HG03571 (cell line): ENCODE results near the gene MAGEB17.
"Not testable (repeated sequence)": the region's sequence is repeated elsewhere in the genome, so short reads cannot be mapped to it uniquely, and the experiment has no call there.

Experiments used
- ATAC-seq: cut with Tn5 transposase; IDR thresholded peaks from one replicate; pipeline ENCODE4 v1.9.1; 2021; ENCODE audit not compliant: unreplicated experiment

MAGEB17 gene, protein sequence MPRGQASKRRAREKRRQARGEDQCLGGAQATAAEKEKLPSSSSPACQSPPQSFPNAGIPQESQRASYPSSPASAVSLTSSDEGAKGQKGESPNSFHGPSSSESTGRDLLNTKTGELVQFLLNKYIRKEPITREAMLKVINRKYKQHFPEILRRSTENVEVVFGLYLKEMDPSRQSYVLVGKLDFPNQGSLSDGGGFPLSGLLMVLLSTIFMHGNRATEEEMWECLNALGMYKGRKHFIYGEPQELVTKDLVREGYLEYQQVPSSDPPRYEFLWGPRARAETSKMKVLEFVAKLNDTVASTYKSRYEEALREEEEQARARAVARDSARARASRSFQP

DNA sequence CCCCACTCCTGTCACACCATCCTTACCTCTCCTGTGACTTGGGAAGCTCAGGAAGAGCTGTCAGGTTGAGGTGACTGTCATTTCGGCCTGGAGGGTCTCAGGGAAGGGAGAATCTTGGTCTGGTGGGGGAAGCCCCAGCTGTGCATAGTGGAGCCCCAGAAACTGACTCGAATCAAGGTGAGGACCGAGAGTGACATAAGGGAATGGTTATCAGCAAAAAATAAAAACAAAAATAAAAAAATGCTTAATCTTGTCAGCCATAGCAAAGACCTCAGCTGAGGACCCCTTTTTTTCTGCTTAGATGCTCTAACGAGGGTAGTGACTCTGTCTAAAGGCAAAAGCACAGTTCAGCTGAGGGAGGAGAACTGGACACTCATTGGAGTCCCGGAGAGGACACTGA lies at the start of gene MAGEB17:
Gene MAGEB17 (plus strand): TSS at position 301 of the 400 bp plus-strand sequence. CDS start 2,902 bp downstream, outside the sequence.
- no peak for ATAC-seq

DNA sequence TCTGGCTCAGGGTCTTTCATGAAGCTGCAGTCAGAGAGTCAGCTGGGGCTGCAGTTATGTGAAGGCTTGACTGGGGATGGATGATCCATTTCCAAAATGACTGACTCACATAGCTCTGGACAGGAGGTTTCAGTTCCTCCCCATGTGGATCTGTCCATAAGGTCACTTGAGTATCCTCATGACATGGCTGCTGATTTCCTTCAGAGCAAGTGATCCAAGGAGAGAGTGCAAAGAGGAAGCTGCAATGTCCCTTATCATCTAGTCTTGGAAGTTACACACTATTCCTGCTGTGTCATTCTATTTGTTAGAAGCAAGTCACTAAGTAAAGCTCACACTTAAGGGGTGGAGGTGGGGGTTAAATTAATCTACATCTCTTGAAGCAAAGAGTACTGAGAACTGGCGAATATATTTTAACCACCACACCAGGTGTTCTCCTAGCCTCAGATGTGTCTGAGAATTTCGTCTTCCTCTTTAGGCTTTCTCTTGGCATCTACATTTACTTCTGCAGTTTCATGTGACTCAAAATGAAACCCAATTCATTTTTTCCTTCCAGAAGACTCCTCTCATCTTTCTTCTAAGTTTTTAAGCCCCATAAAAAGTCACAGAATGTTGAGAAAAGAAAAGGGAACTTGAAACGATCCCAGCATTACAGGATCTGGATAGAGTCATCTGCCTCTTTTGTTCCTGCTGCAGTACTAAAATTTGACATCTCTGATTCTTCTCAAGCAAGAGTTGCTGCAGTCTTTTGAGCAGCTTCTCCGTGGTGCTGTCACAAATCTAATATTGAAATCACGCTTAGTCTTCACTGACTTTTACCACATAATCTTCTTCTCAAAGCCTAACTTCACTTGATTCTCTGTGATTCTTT lies 47.7 kb upstream of the MAGEB17 start:
- peak; percentile 78 for ATAC-seq

DNA sequence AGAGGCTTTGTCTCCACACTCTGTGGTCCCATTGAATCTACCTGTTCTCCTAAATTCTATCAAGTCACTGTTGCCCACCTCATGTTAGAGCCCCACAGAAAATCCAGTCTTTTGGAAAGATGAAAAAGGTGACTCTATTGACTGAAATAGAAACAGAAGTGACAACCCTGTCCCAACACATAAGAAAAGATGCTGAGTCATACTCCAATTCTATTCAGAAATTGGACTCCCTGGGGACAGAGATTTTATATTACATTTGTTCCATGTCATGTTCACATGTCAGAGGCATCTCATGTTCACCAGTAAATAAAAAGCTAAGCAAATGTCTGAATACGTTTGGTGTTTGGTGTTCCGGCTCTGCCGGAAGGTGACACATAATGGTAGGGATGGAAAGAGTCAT lies 46.9 kb upstream of the MAGEB17 start:
- no peak for ATAC-seq

DNA sequence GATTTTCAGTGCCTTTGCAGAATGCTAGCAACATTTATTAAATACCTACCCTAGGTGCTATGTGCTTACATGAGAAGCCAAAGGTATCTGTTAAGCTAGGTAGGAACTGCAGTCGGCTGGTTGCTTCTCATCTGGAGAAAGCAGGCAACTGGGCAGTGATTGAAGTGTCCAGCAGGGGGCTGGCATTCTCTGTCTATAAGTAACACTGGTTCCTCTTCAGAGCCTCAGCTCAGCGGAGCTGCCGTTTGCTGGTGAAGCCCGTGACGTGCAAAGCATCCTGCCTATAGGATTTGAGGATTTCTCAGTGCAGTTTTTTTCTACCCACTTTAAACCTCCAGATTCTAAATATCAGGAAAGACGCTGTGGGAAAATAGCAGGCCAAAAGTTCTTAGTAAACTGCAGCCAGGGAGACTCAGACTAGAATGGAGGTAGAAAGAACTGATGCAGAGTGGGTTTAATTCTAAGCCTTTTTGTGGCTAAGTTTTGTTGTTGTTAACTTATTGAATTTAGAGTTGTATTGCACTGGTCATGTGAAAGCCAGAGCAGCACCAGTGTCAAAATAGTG lies 44.0 kb upstream of the MAGEB17 start, which contains the start of gene GRPR:
Gene GRPR (plus strand): TSS at position 344 of the 565 bp plus-strand sequence. CDS start 389 bp downstream, outside the sequence.
- peak; percentile 51 for ATAC-seq

DNA sequence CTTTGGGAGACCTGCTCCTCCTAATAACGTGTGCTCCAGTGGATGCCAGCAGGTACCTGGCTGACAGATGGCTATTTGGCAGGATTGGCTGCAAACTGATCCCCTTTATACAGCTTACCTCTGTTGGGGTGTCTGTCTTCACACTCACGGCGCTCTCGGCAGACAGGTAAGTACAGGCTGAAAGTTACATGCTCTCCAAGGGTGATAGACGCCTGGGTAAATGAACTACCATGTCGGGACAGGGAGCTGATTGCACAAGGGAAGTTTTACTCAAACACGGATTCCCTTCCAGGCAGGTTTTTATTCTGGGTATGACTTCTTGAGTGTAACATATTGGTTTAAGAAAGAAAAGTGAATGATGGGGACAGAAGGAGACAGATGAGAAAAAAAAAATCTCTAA lies 43.1 kb upstream of the MAGEB17 start:
- ATAC-seq, result no peak

DNA sequence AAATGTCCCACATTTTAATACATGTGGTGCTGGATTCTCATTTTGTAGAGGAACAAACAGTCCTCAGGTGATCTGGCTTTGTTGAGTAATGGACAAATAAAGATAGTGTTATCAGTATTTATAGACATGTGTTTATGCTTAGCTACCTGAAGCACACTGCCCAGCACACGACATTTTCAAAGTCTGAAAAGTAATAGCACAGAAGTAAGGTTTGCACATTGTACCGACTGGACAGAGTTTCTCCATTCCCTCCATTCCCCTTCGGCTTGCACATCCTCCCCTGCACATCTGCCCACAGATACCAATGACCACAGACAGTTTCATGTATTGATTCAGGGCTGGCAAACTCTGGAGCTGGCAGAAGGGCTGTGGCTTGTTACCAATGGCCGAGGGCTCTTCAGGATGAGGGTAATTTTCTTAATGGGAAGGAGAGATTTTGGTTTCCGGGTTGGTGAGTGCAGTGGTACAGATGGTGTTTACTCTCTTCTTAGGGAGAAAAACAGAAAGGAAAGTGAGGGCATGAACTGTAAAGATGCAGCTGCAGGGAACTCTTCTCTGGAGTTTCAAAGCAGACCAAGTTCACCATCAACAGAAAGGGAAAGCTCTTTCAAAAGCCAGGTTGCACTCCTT lies 41.6 kb upstream of the MAGEB17 start:
- ATAC-seq, result no peak

DNA sequence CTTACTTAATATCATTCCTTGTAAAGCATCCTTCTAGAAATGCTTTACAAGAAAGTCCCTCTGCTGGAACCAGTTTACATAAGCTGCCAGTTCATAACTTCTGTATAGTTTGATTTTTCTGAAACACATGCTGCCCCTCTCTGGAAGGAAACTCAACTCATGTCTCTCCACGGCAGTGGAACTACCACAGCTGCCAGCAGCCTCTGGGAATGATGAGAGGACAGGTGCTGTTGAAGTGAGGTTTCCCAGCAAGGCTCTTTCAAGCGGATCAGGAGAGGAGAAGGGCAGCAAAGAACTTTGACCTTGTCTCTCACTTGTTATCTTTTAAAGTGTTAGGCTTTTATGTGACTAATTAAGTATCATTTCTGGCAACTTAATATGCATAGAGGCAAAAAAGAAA lies 36.6 kb upstream of the MAGEB17 start:
- ATAC-seq, result no peak

DNA sequence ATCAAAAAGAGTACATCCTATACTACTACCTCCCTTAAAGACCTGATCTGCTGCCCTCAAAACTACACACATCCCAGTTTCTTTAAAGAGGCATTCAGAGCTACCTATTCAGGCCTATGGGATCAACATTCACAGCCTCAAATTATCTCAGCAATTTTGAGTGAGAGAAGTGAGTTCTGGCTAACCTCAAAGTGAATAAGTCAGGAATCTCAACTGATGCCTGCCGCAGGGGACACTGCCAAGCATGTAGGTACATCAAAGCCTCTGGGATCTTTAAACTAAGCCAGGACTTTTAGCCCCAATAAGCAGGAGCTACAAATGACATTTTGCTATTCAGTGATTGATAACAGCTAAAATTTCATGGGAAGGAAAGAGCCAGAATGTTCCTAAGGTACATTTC lies 32.3 kb upstream of the MAGEB17 start:
- ATAC-seq, result no peak

DNA sequence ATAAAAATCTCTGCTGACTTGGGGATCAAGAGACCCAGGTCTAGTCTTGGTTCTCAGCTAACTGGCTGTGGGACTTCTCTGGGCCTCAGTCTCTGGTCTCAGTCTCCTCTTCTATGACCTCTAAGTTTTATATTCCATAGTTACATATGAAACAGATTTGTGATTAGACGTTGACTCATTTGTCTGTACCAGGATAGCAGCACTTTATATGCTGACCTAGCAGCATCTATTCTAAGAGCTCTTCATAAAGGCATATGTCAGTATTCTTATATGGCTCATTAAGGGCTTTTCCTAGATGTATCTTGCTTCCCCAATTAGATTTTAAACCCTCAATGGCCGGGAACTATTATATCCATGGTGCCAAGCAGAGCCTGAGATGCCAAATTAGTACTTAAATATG lies 31.2 kb upstream of the MAGEB17 start:
- ATAC-seq, result no peak

DNA sequence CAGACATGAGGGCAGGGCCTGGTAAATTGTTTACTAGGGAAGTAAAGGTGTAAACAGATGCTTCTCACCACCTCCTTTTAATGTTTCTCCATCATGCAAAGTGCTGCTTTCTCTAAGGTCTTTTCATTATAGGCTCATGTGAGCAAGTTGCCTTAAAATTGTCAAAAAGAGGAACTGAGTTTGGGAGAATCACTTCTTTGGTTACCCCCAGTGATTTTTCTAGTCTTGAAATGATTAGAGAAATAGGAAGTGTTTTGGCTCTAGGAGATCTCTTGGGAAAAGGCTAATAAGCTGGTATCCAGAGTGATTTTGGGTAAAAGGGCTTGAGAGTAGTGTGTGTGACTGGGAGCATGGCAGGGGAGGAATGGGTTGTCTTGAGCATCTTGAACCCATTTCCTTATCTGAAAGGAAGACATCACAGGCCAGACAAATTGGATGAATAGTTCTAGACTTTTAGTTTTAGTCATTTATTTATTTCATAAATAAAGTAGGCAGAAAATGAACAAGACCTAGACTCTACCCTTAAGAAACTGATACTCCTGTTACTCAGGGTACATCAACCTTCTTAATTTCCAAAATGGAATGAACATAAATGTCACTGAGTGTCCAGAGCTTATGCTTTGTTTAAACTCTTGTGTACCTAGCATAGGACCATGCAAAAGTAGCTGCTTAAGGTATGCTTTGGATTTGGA lies 29.7 kb upstream of the MAGEB17 start:
- peak; percentile 79 for ATAC-seq

DNA sequence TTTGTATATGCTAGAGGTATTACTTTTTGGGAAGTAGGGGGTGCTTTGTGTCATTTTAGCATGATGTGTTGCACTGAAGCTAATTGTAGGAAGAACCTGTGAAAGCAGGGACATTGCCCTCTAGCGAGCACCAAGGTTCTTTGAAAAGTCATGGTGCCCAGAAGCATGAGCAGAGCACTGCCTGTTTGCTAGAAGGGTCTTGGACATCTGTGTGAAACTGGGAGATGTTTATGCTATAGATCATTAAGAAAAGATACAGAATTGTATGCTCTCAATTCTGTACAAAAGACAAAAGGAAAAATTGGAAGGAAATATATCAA lies 29.2 kb upstream of the MAGEB17 start:
- ATAC-seq, result no peak

DNA sequence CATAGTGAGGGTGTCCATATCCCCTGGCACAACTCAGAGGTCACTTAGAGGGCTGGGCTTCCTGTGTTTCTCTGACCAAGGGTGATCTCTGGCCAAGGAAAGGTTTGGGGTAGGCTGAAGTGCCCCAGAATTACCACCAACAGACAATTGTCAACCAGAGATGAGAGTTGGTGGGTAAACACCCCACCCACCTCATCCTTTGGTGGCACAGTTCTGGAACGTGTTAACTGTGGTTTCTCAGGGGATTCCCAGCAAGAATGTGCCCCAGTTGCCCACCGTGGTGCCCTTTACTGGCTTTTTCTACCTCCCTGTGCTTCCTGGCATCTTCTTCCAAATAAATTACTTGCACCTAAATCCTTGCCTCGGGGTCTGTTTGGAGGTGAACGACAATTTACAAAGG lies 26.8 kb upstream of the MAGEB17 start:
- ATAC-seq, result no peak

DNA sequence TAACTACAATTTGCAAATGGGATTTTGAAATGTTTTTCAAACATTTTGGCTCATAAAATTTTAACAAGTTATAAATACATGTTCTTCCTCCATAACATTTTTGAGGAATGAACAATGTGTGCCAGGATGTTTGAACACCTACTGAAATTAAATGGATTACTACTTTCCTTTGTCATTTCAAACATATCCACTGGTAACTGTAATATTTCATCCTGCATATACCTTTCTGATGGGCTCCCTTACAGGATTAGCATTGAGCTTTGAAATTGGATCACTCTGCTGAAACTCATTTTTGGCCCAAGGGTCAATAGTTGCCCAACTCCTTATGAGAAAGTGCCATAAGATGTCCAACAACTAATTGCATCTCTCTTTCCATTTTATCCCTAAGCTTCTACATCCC lies 26.3 kb upstream of the MAGEB17 start:
- ATAC-seq, result no peak

DNA sequence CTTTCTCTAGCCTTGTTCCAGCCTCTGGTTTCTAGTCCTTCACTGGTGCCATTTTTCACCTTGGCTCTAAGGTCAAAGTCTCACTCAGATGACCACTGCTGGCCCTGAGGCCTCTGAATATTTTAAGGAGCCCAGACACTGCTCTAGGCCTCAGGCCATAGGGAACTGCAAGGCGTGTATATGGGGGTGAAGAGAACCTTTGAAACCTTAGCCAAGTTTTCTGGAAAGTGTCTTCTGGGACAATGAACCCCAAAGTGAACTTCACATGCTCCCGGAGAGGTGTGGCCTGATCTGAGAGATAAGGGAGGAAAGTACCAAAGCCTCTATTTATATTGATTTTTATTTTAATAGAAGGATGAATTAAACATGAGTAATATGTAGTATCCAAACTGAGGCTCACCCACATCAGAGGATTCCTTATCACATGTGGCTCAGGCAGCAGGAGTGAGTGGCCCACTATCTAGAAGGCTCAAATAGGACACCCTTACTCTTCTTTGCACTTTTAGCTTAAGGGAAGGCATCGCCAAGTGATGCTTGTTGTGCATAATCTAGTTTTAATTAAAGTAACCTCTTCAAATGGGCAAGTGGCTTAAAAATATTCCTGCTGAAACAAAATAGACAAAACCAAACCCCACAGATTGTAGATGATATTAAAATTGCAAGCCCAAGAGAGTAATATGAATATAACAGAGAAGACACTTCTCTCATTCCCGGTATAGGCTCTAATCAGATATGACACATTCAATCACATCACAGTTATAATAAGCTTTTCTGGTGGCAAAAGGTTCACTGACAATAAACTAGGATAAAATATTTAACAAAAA lies 25.6 kb upstream of the MAGEB17 start:
- ATAC-seq, result no peak

DNA sequence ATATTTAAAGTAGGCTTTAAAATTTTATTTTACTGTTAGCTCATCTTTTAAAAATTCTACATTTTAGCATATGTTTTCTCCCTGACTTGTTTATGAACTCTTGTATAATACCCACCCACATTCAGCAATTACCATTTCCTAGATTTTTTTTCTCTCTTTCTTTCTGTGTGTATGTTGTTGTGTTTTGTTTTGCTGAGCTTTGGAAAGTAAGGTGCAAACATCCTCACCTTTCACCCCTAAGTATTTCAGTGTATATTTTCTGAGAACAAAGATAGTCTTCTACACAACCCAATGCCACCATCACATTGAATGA lies 25.1 kb upstream of the MAGEB17 start:
- ATAC-seq, result no peak

DNA sequence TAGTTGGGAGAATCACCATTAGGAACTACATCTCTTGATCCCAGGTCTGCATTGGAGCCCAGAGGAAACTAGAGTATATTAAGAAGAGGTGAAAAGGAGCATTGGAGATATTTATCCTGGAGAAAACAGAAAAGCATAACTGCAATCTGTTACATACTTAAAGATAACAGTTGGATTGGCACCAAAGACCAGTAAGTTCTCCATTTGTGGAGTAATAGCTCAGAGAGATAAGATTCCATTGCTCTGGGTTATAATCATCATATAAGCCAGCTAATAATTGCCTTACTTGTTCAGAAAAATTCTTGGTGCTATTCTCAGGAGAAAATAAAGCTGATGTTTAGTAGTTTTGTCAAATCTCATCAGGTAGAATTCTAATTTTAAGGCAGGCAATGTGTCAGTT lies 23.3 kb upstream of the MAGEB17 start:
- ATAC-seq, result no peak

DNA sequence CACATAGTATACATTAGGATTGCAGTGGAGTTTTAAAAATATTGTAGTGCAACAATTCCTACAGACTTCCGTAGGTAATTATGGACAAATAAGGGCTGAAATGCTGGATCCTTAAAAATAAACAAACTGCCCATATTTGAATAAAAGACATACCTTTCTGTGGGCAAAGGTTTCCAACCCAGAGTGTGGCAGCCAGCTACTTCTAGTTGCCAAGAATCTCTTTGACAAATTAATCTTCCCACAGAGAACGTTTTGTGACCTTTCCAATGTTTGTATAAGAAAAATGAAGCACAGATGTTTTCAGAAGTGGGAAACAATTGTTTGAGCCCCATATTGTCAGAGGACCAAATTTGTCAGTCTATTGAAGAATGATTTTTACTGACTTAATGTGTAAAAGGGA lies 22.9 kb upstream of the MAGEB17 start:
- ATAC-seq, result no peak

DNA sequence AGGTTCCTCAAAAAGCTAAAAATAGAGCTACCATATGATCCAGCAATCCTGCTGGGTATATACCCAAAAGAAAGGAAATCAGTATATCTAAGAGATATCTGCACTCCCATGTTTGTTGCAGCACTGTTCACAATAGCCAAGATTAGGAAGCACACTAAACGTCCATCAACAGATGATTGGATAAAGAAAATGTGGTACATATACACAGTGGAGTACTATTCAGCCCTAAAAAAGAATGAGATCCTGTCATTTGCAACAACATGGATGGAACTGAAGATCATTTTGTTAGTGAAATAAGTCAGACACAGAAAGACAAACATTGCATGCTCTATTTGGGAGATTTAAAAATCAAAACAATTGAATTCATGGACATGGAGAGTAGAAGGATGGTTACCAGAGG lies 22.2 kb upstream of the MAGEB17 start:
- ATAC-seq, result not testable (repeated sequence)

DNA sequence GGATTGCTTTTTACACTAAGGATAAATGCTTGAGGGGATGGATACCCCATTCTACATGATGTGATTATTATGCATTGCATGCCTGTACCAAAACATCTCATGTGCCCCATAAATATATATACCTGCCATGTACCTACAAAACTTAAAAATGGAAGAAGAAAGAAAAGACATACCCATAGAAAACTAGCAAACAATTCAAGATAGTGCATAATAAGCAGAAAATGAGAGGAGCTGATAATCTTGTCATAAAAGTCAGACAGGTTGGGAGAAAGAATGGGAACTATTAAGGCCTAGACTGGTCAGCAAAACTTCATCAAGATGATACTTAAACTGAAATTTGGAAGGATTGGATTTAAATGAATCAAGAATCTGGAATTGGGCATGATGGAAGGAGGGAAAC lies 21.6 kb upstream of the MAGEB17 start:
- no peak for ATAC-seq

DNA sequence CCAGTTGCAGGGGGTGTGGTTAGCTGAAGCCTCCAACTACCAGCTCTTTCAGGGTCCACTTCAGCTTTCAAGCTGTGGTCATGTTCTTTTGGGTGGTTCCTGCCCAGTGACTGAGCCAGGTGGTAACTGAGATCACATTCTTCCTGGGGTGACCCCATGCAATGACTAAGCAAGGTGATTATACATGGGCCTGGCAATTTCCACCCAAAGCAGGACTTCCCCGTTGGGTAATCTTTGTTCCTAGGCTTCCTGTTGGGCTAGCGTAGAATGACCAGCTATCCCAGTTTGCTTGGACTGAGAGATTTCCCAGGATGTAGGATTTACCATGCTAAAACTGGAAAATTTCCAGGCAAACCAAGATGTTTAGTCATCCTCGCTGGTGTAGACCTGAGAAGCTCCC lies 18.4 kb upstream of the MAGEB17 start:
- ATAC-seq, result no peak
